HepG2 (cell line): ENCODE data around the gene WDR73. TPM values are rescaled to one million over a fixed set of nuclear protein-coding genes. Genes with fewer than 3 reads are reported as not detected.

Experiments
- ATAC-seq: fragments of 200-7000 bp; cut with Tn5 transposase; 3 replicates; pipeline ENCODE4 v1.9.1; 2020; ENCODE audit warnings: mild to moderate bottlenecking, moderate library complexity
- BruUV-seq: library from RNA; stranded (reverse); fragments of 400-500 nt; replicated peaks from 2 replicates; lab custom pipeline; 2021; lab: Mats Ljungman, UMichigan
- CTCF ChIA-PET: fragments of 300-600 bp; formaldehyde crosslinking; extraction: SDS; loops from one replicate; lab custom pipeline; 2021; ENCODE audit warnings: low total read pairs, inconsistent platforms, low intra/inter-chr PET ratio; lab: Yijun Ruan, JAX
- POLR2A ChIA-PET: fragments of 350-600 bp; sonication (Branson Sonifier 250); formaldehyde crosslinking; loops from one replicate; lab custom pipeline; 2020; ENCODE audit warnings: antibody characterized with exemption, inconsistent platforms; lab: Yijun Ruan, JAX
- DNase-seq: peaks from one replicate; pipeline ENCODE4 v3.0.0-alpha.2; 2015; ENCODE audit warnings: low spot score
- FAIRE-seq: peaks from 3 replicates; lab custom pipeline; 2011; peaks lifted over from hg19 to GRCh38; lab: Jason Lieb, UNC
- H2AFZ ChIP-seq: one replicate; pipeline ENCODE4 v1.6.1; 2011; ENCODE audit warnings: low read length, inconsistent platforms
- H3K27ac ChIP-seq: fragments of 300-600 bp; 3 replicates; pipeline ENCODE4 v1.8.0; 2011; ENCODE audit warnings: mixed run types, mild to moderate bottlenecking, mixed read lengths, low read length, inconsistent platforms; ENCODE audit not compliant: insufficient read depth; ENCODE audit errors: extremely low read length
- H3K27me3 ChIP-seq, 2 experiments: fragments of 200-600 bp in 1 of 2; 2 replicates in 1 of 2; 3 replicates in 1 of 2; pipeline versions ENCODE4 v1.6.0 to v1.8.0; 2011; ENCODE audit warnings: low read length in 2 of 2, mild to moderate bottlenecking in 2 of 2, moderate library complexity in 2 of 2, inconsistent platforms in 1 of 2; ENCODE audit not compliant: insufficient read depth in 2 of 2, control insufficient read depth in 1 of 2
- H3K36me3 ChIP-seq, 2 experiments: fragments of 200-600 bp in 1 of 2; replicated peaks in 1 of 2; 2 replicates in 1 of 2; 3 replicates in 1 of 2; pipeline versions ENCODE4 v1.5.1 to v1.8.0; 2011; ENCODE audit warnings: low read length in 2 of 2, inconsistent platforms in 1 of 2; ENCODE audit not compliant: insufficient read depth in 2 of 2, control insufficient read depth in 1 of 2
- H3K4me1 ChIP-seq: 2 replicates; pipeline ENCODE4 v1.5.1; 2012; ENCODE audit warnings: low read length, inconsistent platforms; ENCODE audit not compliant: insufficient read depth
- H3K4me2 ChIP-seq: 2 replicates; pipeline ENCODE4 v1.6.0; 2011; ENCODE audit warnings: low read depth, low read length, inconsistent platforms
- H3K4me3 ChIP-seq, 3 experiments: fragments of 200-600 bp in 1 of 3; sonication (generic), shearing (Covaris generic) in 1 of 3; replicated peaks in 1 of 3; 2 replicates each; pipeline ENCODE4 v1.5.1; 2011 to 2016; ENCODE audit warnings: low read length in 3 of 3, inconsistent platforms in 2 of 3, low read depth in 2 of 3, mild to moderate bottlenecking in 2 of 3, control low read depth in 1 of 3, mixed read lengths in 1 of 3; ENCODE audit not compliant: insufficient read depth in 1 of 3
- H3K79me2 ChIP-seq: one replicate; pipeline ENCODE4 v1.6.1; 2011; ENCODE audit warnings: low read length, inconsistent platforms; ENCODE audit not compliant: insufficient read depth
- H3K9ac ChIP-seq: 2 replicates; pipeline ENCODE4 v1.6.0; 2011; ENCODE audit warnings: mild to moderate bottlenecking, low read depth, low read length, inconsistent platforms; ENCODE audit not compliant: insufficient read depth
- H3K9me3 ChIP-seq: 2 replicates; pipeline ENCODE4 v1.5.1; 2012; ENCODE audit warnings: mild to moderate bottlenecking, low read length
- H4K20me1 ChIP-seq: 2 replicates; pipeline ENCODE4 v1.6.0; 2011; ENCODE audit warnings: inconsistent platforms, mild to moderate bottlenecking, low read length, moderate library complexity; ENCODE audit not compliant: insufficient read depth
- CTCF ChIP-seq: sonication (generic); formaldehyde crosslinking; IDR thresholded peaks from 2 replicates; pipeline ENCODE4 v1.5.0; 2020; ENCODE audit warnings: mild to moderate bottlenecking, missing genetic modification reagents, moderate library complexity
- GZF1 ChIP-seq: sonication (generic); formaldehyde crosslinking; IDR thresholded peaks from 2 replicates; pipeline ENCODE4 v1.5.1; 2020; ENCODE audit warnings: mild to moderate bottlenecking, missing genetic modification reagents
- HIC2 ChIP-seq: sonication (generic); formaldehyde crosslinking; IDR thresholded peaks from 2 replicates; pipeline ENCODE4 v1.9.0; 2022; ENCODE audit warnings: low read depth, missing genetic modification reagents
- HNRNPL ChIP-seq: fragments of 200-400 bp; formaldehyde crosslinking; IDR thresholded peaks from 2 replicates; pipeline ENCODE4 v1.6.1; 2017; ENCODE audit warnings: mild to moderate bottlenecking, low read depth, low read length
- IRX3 ChIP-seq: sonication (generic); formaldehyde crosslinking; IDR thresholded peaks from 2 replicates; pipeline ENCODE4 v1.8.1; 2023; ENCODE audit warnings: mild to moderate bottlenecking, low read depth, missing genetic modification reagents, borderline replicate concordance
- KDM4B ChIP-seq: sonication (generic); formaldehyde crosslinking; IDR thresholded peaks from 2 replicates; pipeline ENCODE4 v1.4.0; 2020; ENCODE audit warnings: missing genetic modification reagents
- MAX ChIP-seq: IDR thresholded peaks from 2 replicates; pipeline ENCODE4 v1.6.1; 2012; ENCODE audit warnings: inconsistent platforms
- NAIF1 ChIP-seq: sonication (generic); formaldehyde crosslinking; IDR thresholded peaks from 2 replicates; pipeline ENCODE4 v1.5.0; 2020; ENCODE audit warnings: mild to moderate bottlenecking, missing genetic modification reagents, borderline replicate concordance
- NR1H2 ChIP-seq: sonication (generic); formaldehyde crosslinking; IDR thresholded peaks from 2 replicates; pipeline ENCODE4 v1.8.1; 2022; ENCODE audit warnings: low read depth, missing genetic modification reagents, borderline replicate concordance
- PHF21A ChIP-seq: sonication (generic); formaldehyde crosslinking; IDR thresholded peaks from 2 replicates; pipeline ENCODE4 v1.5.0; 2020; ENCODE audit warnings: mild to moderate bottlenecking, missing genetic modification reagents
- TEAD3 ChIP-seq: optimal IDR thresholded peaks from 2 replicates; pipeline ENCODE3; 2016; ENCODE audit warnings: borderline replicate concordance
- ZBTB4 ChIP-seq: sonication (generic); formaldehyde crosslinking; IDR thresholded peaks from 2 replicates; pipeline ENCODE4 v1.4.0; 2020; ENCODE audit warnings: missing genetic modification reagents, mild to moderate bottlenecking, borderline replicate concordance
- ZFP82 ChIP-seq: sonication (generic); formaldehyde crosslinking; IDR thresholded peaks from 2 replicates; pipeline ENCODE4 v1.5.1; 2020; ENCODE audit warnings: mild to moderate bottlenecking, missing genetic modification reagents, borderline replicate concordance
- ZNF543 ChIP-seq: sonication (generic); formaldehyde crosslinking; IDR thresholded peaks from 2 replicates; pipeline ENCODE4 v1.4.0; 2020; ENCODE audit warnings: mild to moderate bottlenecking, missing genetic modification reagents
- ZNF558 ChIP-seq: sonication (generic); formaldehyde crosslinking; IDR thresholded peaks from 2 replicates; pipeline ENCODE4 v1.9.0; 2022; ENCODE audit warnings: mild to moderate bottlenecking, missing genetic modification reagents, borderline replicate concordance
- WGBS: methylation state at CpG from one replicate; pipeline ENCODE4 v1.1.6; 2017; ENCODE audit warnings: low lambda C conversion rate; 5-methylcytosine and 5-hydroxymethylcytosine counted together
- in situ Hi-C: cut with HindIII; loops from 2 replicates; pipeline ENCODE4 v1.10.0; 2017; ENCODE audit warnings: low pct_unique_long_range_greater_than_20kb; ENCODE audit not compliant: extremely low pct_ligation_motif_present
- intact Hi-C: fragments of 100-400 bp; cut with micrococcal nuclease; formaldehyde crosslinking; loops from one replicate; pipeline ENCODE4 v1.10.0; 2022; ENCODE audit not compliant: unreplicated experiment
- polyA plus RNA-seq, 8 experiments: library from polyadenylated mRNA; depleted of rRNA in 3 of 8; stranded (reverse) in 7 of 8; unstranded in 1 of 8; fragments of >200 nt; fragmentation: Illumina TruSeq in 4 of 8; extraction: Trizol in 4 of 8; gene quantifications; 2 replicates each; pipeline versions ENCODE4 v1.2.1 to v1.2.3, GENCODE V29; 2011 to 2016; ENCODE audit warnings: low read depth in 4 of 8, missing spikeins in 1 of 8, mixed read lengths in 1 of 8; ENCODE audit not compliant: insufficient read depth in 1 of 8
- total RNA-seq, 5 experiments: library from RNA; depleted of rRNA; stranded (reverse); fragments of >200 nt; fragmentation: Illumina TruSeq; extraction: Trizol; gene quantifications; 2 replicates each; pipeline ENCODE4 v1.2.3, GENCODE V29; 2016; ENCODE audit warnings: low read depth in 1 of 5

Gene WDR73
- total and polyA plus RNA-seq, 2 of the 13 experiments (the other 11 are each of a cell fraction or from before 2014, with no cell fraction given): 20.0 to 35.5 TPM

GRCh38 chr15:84654689-84655453 is 788 bp upstream of the WDR73 start:
- Histone ChIP-seq H3K4me3 (peak overlapping the region; percentile 74 to 89 (median 85)), H3K27me3 (no peaks in the 10 kb centered on the region; a peak in 1 of 5 replicates), H2AFZ (peak overlapping the region; percentile 18), H3K9me3 (no peaks in the 10 kb centered on the region), H3K9ac (peak overlapping the region; percentile 88), H3K27ac (peak overlapping the region; percentile 83), H4K20me1 (no peaks in the 10 kb centered on the region), H3K4me2 (peak overlapping the region; percentile 100), H3K4me1 (peaks cover 71% of the 10 kb centered on the region), H3K79me2 (peaks cover 14% of the 10 kb centered on the region), H3K36me3 (peaks cover 0 to 3% of the 10 kb centered on the region in 2 experiments; a peak in 3 of 5 replicates)
- FAIRE-seq: no peak
- CTCF ChIA-PET: interaction anchor here (1.6 to 1.7 kb wide), 2 partner anchors 56 to 273 kb away, joined by 4 to 6 read pairs; no protein-coding TSS in a partner anchor
- peak; percentile 35 for ATAC-seq
- POLR2A ChIA-PET: interaction anchor here (1.0 to 6.7 kb wide), 12 partner anchors 11 to 80 kb away, joined by 4 to 47 read pairs (median 6); partner anchors contain the start of genes SEC11A and ZSCAN2
- in situ Hi-C loops: loop anchor here (5.0 to 10.0 kb wide), 2 partner anchors 68 to 270 kb away; no protein-coding TSS in a partner anchor
- peak; percentile 73 for DNase-seq
- BruUV-seq: TSS peak; percentile 90
- intact Hi-C loops: loop anchor here (1.0 to 10.0 kb wide), 4 partner anchors 55 to 280 kb away; partner anchors contain the start of genes ALPK3 and SEC11A
- 16% methylated on average over 13 of the region's 19 CpGs for WGBS
- TF ChIP-seq MAX (0 out of 2 replicates have a peak, but pooled peaks have one; percentile 8), PHF21A (0 out of 2 replicates have a peak, but pooled peaks have one; percentile 3), KDM4B (CRISPR knock-in tag) (0 out of 2 replicates have a peak, but pooled peaks have one; percentile 46), ZNF558 (CRISPR knock-in tag) (no peak), ZNF543 (CRISPR knock-in tag) (0 out of 2 replicates have a peak, but pooled peaks have one; percentile 9), TEAD3 (CRISPR knock-in tag) (peak; percentile 40), NR1H2 (CRISPR knock-in tag) (no peak), HNRNPL (peak; percentile 98), ZBTB4 (CRISPR knock-in tag) (0 out of 2 replicates have a peak, but pooled peaks have one; percentile 9), NAIF1 (CRISPR knock-in tag) (peak; percentile 47; the same call in 1 of the 2 replicates), GZF1 (CRISPR knock-in tag) (no peak), IRX3 (no peak), ZFP82 (CRISPR knock-in tag) (no peak), HIC2 (peak; percentile 85), CTCF (CRISPR knock-in tag) (peak; percentile 73)
